NCI-H1105 treated with DMSO at 0.1 percent for 48 hours (cell line): ENCODE results near the gene PTPRN2.

Experiments
- DNase-seq: peaks from one replicate; lab custom pipeline; 2025; lab: John Stamatoyannopoulos, UW

The PTPRN2 gene

GRCh38 chr7:157886711-157887110 lies 700.9 kb downstream of the PTPRN2 start:
- no peak for DNase-seq

GRCh38 chr7:157886266-157886665 lies 701.4 kb downstream of the PTPRN2 start:
- DNase-seq = no peak

GRCh38 chr7:157885140-157885539 lies 702.5 kb downstream of the PTPRN2 start:
- DNase-seq = no peak

- DNase-seq = no peak
Observed at GRCh38 chr7:157884461-157885062, 703.1 kb downstream of the PTPRN2 start.

GRCh38 chr7:157881048-157881771 lies 706.4 kb downstream of the PTPRN2 start:
- DNase-seq = no peak

- DNase-seq = no peak
Observed at GRCh38 chr7:157879391-157879790, 708.2 kb downstream of the PTPRN2 start.

GRCh38 chr7:157877298-157878090 lies 710.1 kb downstream of the PTPRN2 start:
- no peak for DNase-seq

- DNase-seq = no peak
Observed at GRCh38 chr7:157876469-157877285, 710.9 kb downstream of the PTPRN2 start.

GRCh38 chr7:157875230-157876179 lies 712.1 kb downstream of the PTPRN2 start:
- peak; percentile 32 for DNase-seq

- DNase-seq = no peak
Observed at GRCh38 chr7:157874870-157875229, 712.8 kb downstream of the PTPRN2 start.

- no peak for DNase-seq
Observed at GRCh38 chr7:157874208-157874816, 713.3 kb downstream of the PTPRN2 start.

- DNase-seq = no peak
Observed at GRCh38 chr7:157873664-157874063, 714.0 kb downstream of the PTPRN2 start.

GRCh38 chr7:157873181-157873580 lies 714.4 kb downstream of the PTPRN2 start:
- DNase-seq = no peak

- DNase-seq = no peak
Observed at GRCh38 chr7:157872447-157872846, 715.2 kb downstream of the PTPRN2 start.

- DNase-seq = no peak
Observed at GRCh38 chr7:157871681-157872080, 715.9 kb downstream of the PTPRN2 start.

- DNase-seq = no peak
Observed at GRCh38 chr7:157870644-157871290, 716.9 kb downstream of the PTPRN2 start.

GRCh38 chr7:157869793-157870192 lies 717.8 kb downstream of the PTPRN2 start:
- DNase-seq = no peak

GRCh38 chr7:157867685-157868305 lies 719.8 kb downstream of the PTPRN2 start:
- no peak for DNase-seq

GRCh38 chr7:157866336-157866924 lies 721.2 kb downstream of the PTPRN2 start:
- no peak for DNase-seq
